Trophoblast cell (in vitro differentiated cells and primary cell): ENCODE results near the gene PTPRN2.

Experiments used
- DNase-seq, 2 donors: peaks; one replicate each; pipeline ENCODE4 v3.0.0-alpha.2; 2016
- H2AFZ ChIP-seq: 2 replicates; pipeline ENCODE4 v1.6.1; 2013; ENCODE audit warnings: low read length, moderate library complexity, mild to moderate bottlenecking; ENCODE audit not compliant: insufficient read depth, poor library complexity
- H2AK5ac ChIP-seq: 2 replicates; pipeline ENCODE4 v1.6.1; 2013; ENCODE audit warnings: mild to moderate bottlenecking, low read length
- H2BK120ac ChIP-seq: 2 replicates; pipeline ENCODE4 v1.6.1; 2013; ENCODE audit warnings: low read length, mild to moderate bottlenecking, moderate library complexity; ENCODE audit not compliant: insufficient read depth, poor library complexity
- H2BK12ac ChIP-seq: 2 replicates; pipeline ENCODE4 v1.6.1; 2013; ENCODE audit warnings: mild to moderate bottlenecking, low read length, moderate library complexity
- H2BK5ac ChIP-seq: 2 replicates; pipeline ENCODE4 v1.6.1; 2013; ENCODE audit warnings: low read length, low read depth, moderate library complexity, mild to moderate bottlenecking; ENCODE audit not compliant: poor library complexity
- H3K14ac ChIP-seq: 2 replicates; pipeline ENCODE4 v1.6.1; 2013; ENCODE audit warnings: mild to moderate bottlenecking, low read length
- H3K18ac ChIP-seq: 2 replicates; pipeline ENCODE4 v1.6.1; 2013; ENCODE audit warnings: mild to moderate bottlenecking, low read length
- H3K23ac ChIP-seq: 2 replicates; pipeline ENCODE4 v1.6.1; 2013; ENCODE audit warnings: low read length
- H3K27ac ChIP-seq: 2 replicates; pipeline ENCODE4 v1.5.1; 2013; ENCODE audit warnings: low read depth, mild to moderate bottlenecking, inconsistent platforms, low read length, moderate library complexity
- H3K27me3 ChIP-seq: 2 replicates; pipeline ENCODE4 v1.6.1; 2013; ENCODE audit warnings: inconsistent platforms, mild to moderate bottlenecking, low read length, moderate library complexity; ENCODE audit not compliant: insufficient read depth
- H3K36me3 ChIP-seq, 2 experiments: 1 replicate in 1 of 2; 2 replicates in 1 of 2; pipeline ENCODE4 v1.6.1; 2013; ENCODE audit warnings: low read length in 2 of 2, mild to moderate bottlenecking in 2 of 2, moderate library complexity in 1 of 2; ENCODE audit not compliant: insufficient read depth in 2 of 2, control insufficient read depth in 1 of 2
- H3K4ac ChIP-seq: 2 replicates; pipeline ENCODE4 v1.6.1; 2013; ENCODE audit warnings: low read depth, mild to moderate bottlenecking, low read length, moderate library complexity
- H3K4me1 ChIP-seq, 2 experiments: 1 replicate in 1 of 2; 2 replicates in 1 of 2; pipeline ENCODE4 v1.6.1; 2013; ENCODE audit warnings: low read length in 2 of 2, mild to moderate bottlenecking in 2 of 2, moderate library complexity in 1 of 2; ENCODE audit not compliant: insufficient read depth in 2 of 2, control insufficient read depth in 1 of 2
- H3K4me2 ChIP-seq: 2 replicates; pipeline ENCODE4 v1.6.1; 2013; ENCODE audit warnings: inconsistent platforms, mild to moderate bottlenecking, low read length, moderate library complexity
- H3K4me3 ChIP-seq: 2 replicates; pipeline ENCODE4 v1.5.1; 2013; ENCODE audit warnings: mild to moderate bottlenecking, low read depth, low read length, inconsistent platforms
- H3K79me1 ChIP-seq: one replicate; pipeline ENCODE4 v1.6.1; 2013; ENCODE audit warnings: low read length
- H3K79me2 ChIP-seq: 2 replicates; pipeline ENCODE4 v1.6.1; 2013; ENCODE audit warnings: low read length, mild to moderate bottlenecking; ENCODE audit not compliant: control insufficient read depth, insufficient read depth, poor library complexity
- H3K9ac ChIP-seq: 2 replicates; pipeline ENCODE4 v1.6.1; 2013; ENCODE audit warnings: mild to moderate bottlenecking, low read length
- H3K9me3 ChIP-seq: 2 replicates; pipeline ENCODE4 v1.6.1; 2013; ENCODE audit warnings: low read depth, mild to moderate bottlenecking, control low read depth, inconsistent platforms, low read length; ENCODE audit not compliant: insufficient read depth
- H4K12ac ChIP-seq: 2 replicates; pipeline ENCODE4 v1.6.1; 2013; ENCODE audit warnings: low read depth, mild to moderate bottlenecking, low read length, moderate library complexity
- H4K8ac ChIP-seq: 2 replicates; pipeline ENCODE4 v1.6.1; 2013; ENCODE audit warnings: low read depth, mild to moderate bottlenecking, low read length, moderate library complexity
- H4K91ac ChIP-seq: one replicate; pipeline ENCODE4 v1.6.1; 2013; ENCODE audit warnings: low read depth, mild to moderate bottlenecking, low read length, moderate library complexity
- WGBS: extraction: QIAGEN DNeasy Blood & Tissue Kit; methylation state at CpG from one replicate; pipeline ENCODE4 v1.1.7; 2013; ENCODE audit warnings: missing lambda C conversion rate; ENCODE audit not compliant: insufficient read length, insufficient coverage; ENCODE audit errors: extremely low coverage; 5-methylcytosine and 5-hydroxymethylcytosine counted together

Gene PTPRN2

GRCh38 chr7:157853076-157853788, 734.4 kb downstream of the PTPRN2 start:
- peaks cover 12% of the 10 kb centered on the region for H3K9me3 ChIP-seq
- H3K4me2 ChIP-seq, result no peak overlapping the region
- no peak overlapping the region for H2BK12ac ChIP-seq
- no CpG with 5 or more reads among the region's 26 CpGs for WGBS
- no peak overlapping the region for H3K18ac ChIP-seq
- no peak overlapping the region for H2BK5ac ChIP-seq
- no peak overlapping the region for H3K9ac ChIP-seq
- no peaks in the 10 kb centered on the region for H3K79me1 ChIP-seq
- no peak overlapping the region for H4K91ac ChIP-seq
- no peak overlapping the region for H4K8ac ChIP-seq
- H3K27ac ChIP-seq, result no peak overlapping the region
- no peak overlapping the region for H4K12ac ChIP-seq
- H3K4me3 ChIP-seq, result no peak overlapping the region
- H3K79me2 ChIP-seq, result no peaks in the 10 kb centered on the region
- H2BK120ac ChIP-seq, result no peak overlapping the region
- H2AFZ ChIP-seq, result no peak overlapping the region
- no peak overlapping the region for H2AK5ac ChIP-seq
- H3K23ac ChIP-seq, result no peak overlapping the region
- no peak overlapping the region for H3K14ac ChIP-seq
- no peaks in the 10 kb centered on the region for H3K4me1 ChIP-seq
- DNase-seq, result no peak
- no peaks in the 10 kb centered on the region for H3K36me3 ChIP-seq
- H3K27me3 ChIP-seq, result no peaks in the 10 kb centered on the region
- no peak overlapping the region for H3K4ac ChIP-seq

GRCh38 chr7:157851501-157852067, 736.0 kb downstream of the PTPRN2 start:
- Histone ChIP-seq H3K79me1 (no peaks in the 10 kb centered on the region), H2BK12ac (no peak overlapping the region), H3K79me2 (no peaks in the 10 kb centered on the region), H3K27me3 (no peaks in the 10 kb centered on the region), H2BK120ac (no peak overlapping the region), H2AK5ac (no peak overlapping the region), H3K4me2 (peak overlapping the region; percentile 15), H4K91ac (no peak overlapping the region), H2BK5ac (no peak overlapping the region), H2AFZ (no peak overlapping the region), H3K27ac (no peak overlapping the region), H3K14ac (no peak overlapping the region), H4K8ac (no peak overlapping the region), H3K4ac (no peak overlapping the region), H3K18ac (no peak overlapping the region), H3K23ac (no peak overlapping the region), H3K36me3 (no peaks in the 10 kb centered on the region), H3K4me3 (no peak overlapping the region), H3K9me3 (peaks cover 12% of the 10 kb centered on the region), H3K9ac (no peak overlapping the region), H4K12ac (no peak overlapping the region), H3K4me1 (no peaks in the 10 kb centered on the region)
- WGBS, result no CpG with 5 or more reads among the region's 20 CpGs
- DNase-seq, result peak in 1 of 2 donors; percentile 4

GRCh38 chr7:157850481-157851444, 736.9 kb downstream of the PTPRN2 start:
- Histone ChIP-seq H2BK120ac (no peak overlapping the region), H3K27ac (no peak overlapping the region), H3K9me3 (peaks cover 12% of the 10 kb centered on the region), H2AFZ (no peak overlapping the region), H2BK12ac (no peak overlapping the region), H3K36me3 (no peaks in the 10 kb centered on the region), H3K27me3 (no peaks in the 10 kb centered on the region), H4K12ac (no peak overlapping the region), H3K23ac (no peak overlapping the region), H3K4ac (no peak overlapping the region), H2AK5ac (no peak overlapping the region), H4K91ac (no peak overlapping the region), H3K9ac (no peak overlapping the region), H3K79me2 (no peaks in the 10 kb centered on the region), H3K4me3 (no peak overlapping the region), H2BK5ac (no peak overlapping the region), H3K79me1 (no peaks in the 10 kb centered on the region), H3K4me1 (no peaks in the 10 kb centered on the region), H4K8ac (no peak overlapping the region), H3K4me2 (no peak overlapping the region), H3K18ac (no peak overlapping the region), H3K14ac (no peak overlapping the region)
- DNase-seq, result no peak
- WGBS, result no CpG with 5 or more reads among the region's 20 CpGs

- no peaks in the 10 kb centered on the region for H3K79me2 ChIP-seq
- no peak overlapping the region for H3K4me3 ChIP-seq
- H3K4ac ChIP-seq, result no peak overlapping the region
- no peak overlapping the region for H3K18ac ChIP-seq
- H3K9me3 ChIP-seq, result peaks cover 18% of the 10 kb centered on the region
- H3K4me2 ChIP-seq, result no peak overlapping the region
- no peak overlapping the region for H2AK5ac ChIP-seq
- H3K79me1 ChIP-seq, result no peaks in the 10 kb centered on the region
- no peak overlapping the region for H3K27ac ChIP-seq
- H4K8ac ChIP-seq, result no peak overlapping the region
- no peak overlapping the region for H2BK5ac ChIP-seq
- H3K9ac ChIP-seq, result no peak overlapping the region
- DNase-seq, result no peak
- WGBS, result no CpG with 5 or more reads among the region's 10 CpGs
- H2BK12ac ChIP-seq, result no peak overlapping the region
- no peaks in the 10 kb centered on the region for H3K36me3 ChIP-seq
- H4K91ac ChIP-seq, result no peak overlapping the region
- H3K27me3 ChIP-seq, result no peaks in the 10 kb centered on the region
- no peak overlapping the region for H3K14ac ChIP-seq
- H2BK120ac ChIP-seq, result no peak overlapping the region
- no peak overlapping the region for H2AFZ ChIP-seq
- no peaks in the 10 kb centered on the region for H3K4me1 ChIP-seq
- H3K23ac ChIP-seq, result no peak overlapping the region
- no peak overlapping the region for H4K12ac ChIP-seq
Observed at GRCh38 chr7:157849726-157850125, 737.9 kb downstream of the PTPRN2 start.
